ENCODE results near the gene BCR.

DNA sequence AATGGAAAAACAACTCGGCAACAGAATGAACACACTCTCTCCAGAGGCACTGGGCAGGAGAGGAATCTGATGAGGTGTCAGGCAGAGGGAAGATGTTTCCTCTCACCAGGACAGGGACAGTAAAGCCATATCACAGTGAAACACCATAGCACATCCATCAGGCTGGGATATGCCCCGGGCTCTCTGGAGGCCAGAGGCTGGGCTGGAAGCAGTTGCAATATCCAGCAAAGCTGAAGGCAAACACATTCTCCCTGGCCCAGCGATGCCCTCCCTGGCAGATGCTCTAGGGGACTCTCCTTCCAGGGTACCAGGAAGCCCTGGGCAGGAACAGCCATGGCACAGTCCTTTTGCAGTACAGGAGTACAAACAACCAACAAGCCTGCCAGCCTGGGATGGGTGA is 49.6 kb upstream of the BCR start:
- TF ChIP-seq, protein P1, sequence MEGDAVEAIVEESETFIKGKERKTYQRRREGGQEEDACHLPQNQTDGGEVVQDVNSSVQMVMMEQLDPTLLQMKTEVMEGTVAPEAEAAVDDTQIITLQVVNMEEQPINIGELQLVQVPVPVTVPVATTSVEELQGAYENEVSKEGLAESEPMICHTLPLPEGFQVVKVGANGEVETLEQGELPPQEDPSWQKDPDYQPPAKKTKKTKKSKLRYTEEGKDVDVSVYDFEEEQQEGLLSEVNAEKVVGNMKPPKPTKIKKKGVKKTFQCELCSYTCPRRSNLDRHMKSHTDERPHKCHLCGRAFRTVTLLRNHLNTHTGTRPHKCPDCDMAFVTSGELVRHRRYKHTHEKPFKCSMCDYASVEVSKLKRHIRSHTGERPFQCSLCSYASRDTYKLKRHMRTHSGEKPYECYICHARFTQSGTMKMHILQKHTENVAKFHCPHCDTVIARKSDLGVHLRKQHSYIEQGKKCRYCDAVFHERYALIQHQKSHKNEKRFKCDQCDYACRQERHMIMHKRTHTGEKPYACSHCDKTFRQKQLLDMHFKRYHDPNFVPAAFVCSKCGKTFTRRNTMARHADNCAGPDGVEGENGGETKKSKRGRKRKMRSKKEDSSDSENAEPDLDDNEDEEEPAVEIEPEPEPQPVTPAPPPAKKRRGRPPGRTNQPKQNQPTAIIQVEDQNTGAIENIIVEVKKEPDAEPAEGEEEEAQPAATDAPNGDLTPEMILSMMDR (IDR thresholded peaks at IDR 0.05 in 8 of 11, conservative IDR thresholded peaks at IDR 0.05 in 3 of 11): no peak
- TF ChIP-seq POLR2AphosphoS5 (IDR thresholded peaks at IDR 0.05) (no peak), POLR2A (IDR thresholded peaks at IDR 0.05) (no peak)
